H1 (cell line): ENCODE data around the gene DAPK2. TPM values are rescaled to one million over a fixed set of nuclear protein-coding genes. Genes with fewer than 3 reads are reported as not detected.

Experiments used
- BACH1 ChIP-seq: IDR thresholded peaks from 2 replicates; pipeline ENCODE4 v1.6.1; 2012; ENCODE audit warnings: low read length, improper control_type of control experiment
- CBX8 ChIP-seq: fragments of 300-800, 300-1000 bp; sonication (generic); IDR thresholded peaks from 2 replicates; pipeline ENCODE4 v1.7.1; 2016; ENCODE audit warnings: low read depth, low read length, borderline replicate concordance
- CTBP2 ChIP-seq: IDR thresholded peaks from 2 replicates; pipeline ENCODE4 v1.7.0; 2011; ENCODE audit warnings: borderline replicate concordance, mild to moderate bottlenecking, moderate library complexity, mixed read lengths, low read length; ENCODE audit not compliant: insufficient read depth, insufficient read length
- GTF2F1 ChIP-seq: IDR thresholded peaks from 2 replicates; pipeline ENCODE4 v1.6.1; 2012; ENCODE audit warnings: low read depth, low read length, improper control_type of control experiment, borderline replicate concordance
- JUND ChIP-seq: IDR thresholded peaks from 2 replicates; pipeline ENCODE4 v1.6.1; 2011; ENCODE audit warnings: mild to moderate bottlenecking, improper control_type of control experiment, low read length
- KDM4A ChIP-seq: IDR thresholded peaks from one replicate; pipeline ENCODE4 v1.7.1; 2012; ENCODE audit warnings: low read depth, mild to moderate bottlenecking, moderate library complexity, low read length, inconsistent platforms; ENCODE audit not compliant: severe bottlenecking
- TAF1 ChIP-seq: IDR thresholded peaks from 2 replicates; pipeline ENCODE4 v1.6.1; 2011; ENCODE audit warnings: mild to moderate bottlenecking, low read depth, low read length
- polyA plus RNA-seq, 7 experiments: library from polyadenylated mRNA; depleted of rRNA in 3 of 7; stranded (reverse) in 5 of 7; unstranded in 2 of 7; fragments of >200 nt in 5 of 7; fragments of 200-250 nt in 2 of 7; gene quantifications; 1 replicate in 5 of 7; 2 replicates in 1 of 7; 4 replicates in 1 of 7; pipeline versions ENCODE4 v1.2.1 to v1.2.3, GENCODE V29; 2011 to 2013; ENCODE audit warnings: missing spikeins in 2 of 7, mixed read lengths in 2 of 7
- total RNA-seq: library from RNA; stranded (reverse); fragmentation: NEBNext Ultra II Directional; extraction: Animal tissue kit (Norgen Biotek cat#: 25700); gene quantifications from 2 replicates; pipeline ENCODE4 v1.2.1, GENCODE V29; 2021
- TF ChIP-seq, protein P1 (sequence below): IDR thresholded peaks from 2 replicates; pipeline ENCODE4 v1.6.1; 2012; ENCODE audit warnings: low read length, inconsistent platforms

Gene DAPK2
- total and polyA plus RNA-seq, 2 of the 8 experiments (the other 6 are each of a cell fraction or from before 2014, with no cell fraction given), result 1.8 to 2.9 TPM

DNA sequence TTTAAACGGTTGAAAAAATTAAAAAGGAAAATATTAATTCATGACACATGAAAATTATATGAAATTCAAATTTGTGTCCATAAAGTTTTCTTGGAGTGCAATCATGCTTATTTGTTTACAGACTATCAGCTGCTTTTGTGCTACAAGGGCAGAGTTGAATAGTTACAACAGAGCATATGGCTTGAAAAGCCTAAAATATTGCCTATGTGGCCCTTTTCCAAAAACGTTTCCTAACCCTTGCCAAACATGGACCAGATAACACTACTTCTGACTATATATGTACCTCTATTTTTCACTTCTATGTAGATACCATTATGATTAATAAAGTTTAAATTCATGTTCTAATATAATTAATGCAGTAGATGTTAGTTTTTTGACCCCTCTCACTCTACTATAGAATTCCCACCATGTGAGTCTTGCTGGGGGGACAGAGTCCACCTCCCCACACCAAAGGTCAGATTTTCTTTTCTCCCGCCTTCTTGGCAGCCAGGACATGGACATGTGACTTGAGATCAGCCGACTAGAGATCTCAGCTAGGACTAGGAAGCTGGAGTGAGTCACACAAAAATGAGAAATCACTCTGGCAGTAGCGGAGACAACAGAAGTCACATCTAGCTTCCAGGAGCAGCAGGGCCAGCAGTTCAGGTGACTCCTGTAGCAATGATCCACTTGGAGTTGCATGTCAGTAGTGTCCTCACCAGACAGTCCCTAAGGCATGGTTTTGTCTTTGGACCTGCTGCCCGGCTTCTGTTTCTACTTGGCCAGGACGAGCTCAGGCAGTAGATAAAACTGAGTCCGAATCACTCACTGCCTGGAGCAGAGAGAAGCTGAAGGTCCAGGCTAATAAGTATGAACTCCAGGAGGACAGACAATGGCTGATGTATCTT is 24.9 kb upstream of the DAPK2 start (continued):
- TF ChIP-seq CBX8 (no peak), BACH1 (no peak), JUND (no peak), TAF1 (no peak), CTBP2 (no peak), GTF2F1 (no peak), KDM4A (no peak)
- TF ChIP-seq, protein P1, sequence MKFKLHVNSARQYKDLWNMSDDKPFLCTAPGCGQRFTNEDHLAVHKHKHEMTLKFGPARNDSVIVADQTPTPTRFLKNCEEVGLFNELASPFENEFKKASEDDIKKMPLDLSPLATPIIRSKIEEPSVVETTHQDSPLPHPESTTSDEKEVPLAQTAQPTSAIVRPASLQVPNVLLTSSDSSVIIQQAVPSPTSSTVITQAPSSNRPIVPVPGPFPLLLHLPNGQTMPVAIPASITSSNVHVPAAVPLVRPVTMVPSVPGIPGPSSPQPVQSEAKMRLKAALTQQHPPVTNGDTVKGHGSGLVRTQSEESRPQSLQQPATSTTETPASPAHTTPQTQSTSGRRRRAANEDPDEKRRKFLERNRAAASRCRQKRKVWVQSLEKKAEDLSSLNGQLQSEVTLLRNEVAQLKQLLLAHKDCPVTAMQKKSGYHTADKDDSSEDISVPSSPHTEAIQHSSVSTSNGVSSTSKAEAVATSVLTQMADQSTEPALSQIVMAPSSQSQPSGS, result no peak
